ENCODE results near the gene PDPK1.

GRCh38 chr16:2511128-2511800 lies 26.6 kb upstream of the PDPK1 start:
- TF ChIP-seq CTCF (IDR thresholded peaks at IDR 0.05) (no peak), EP300 (IDR thresholded peaks at IDR 0.05) (no peak), POLR2A (IDR thresholded peaks at IDR 0.05) (no peak)

Measured in ovary (tissue), 3 donors.